A673 (cell line): ENCODE results near the gene HK1.

ENCODE experiments used
- CTCF ChIP-seq: fragments of 300-800, 200-600 bp; sonication (generic); conservative IDR thresholded peaks from 2 replicates; pipeline ENCODE4 v1.5.1; 2017; ENCODE audit warnings: low read depth, mild to moderate bottlenecking, antibody characterized with exemption, low read length, moderate library complexity, mixed read lengths
- EZH2 ChIP-seq: fragments of 200-600 bp; sonication (generic); IDR thresholded peaks from 2 replicates; pipeline ENCODE4 v1.6.1; 2017; ENCODE audit warnings: borderline replicate concordance, low read depth, mild to moderate bottlenecking, mixed read lengths, antibody characterized with exemption, low read length; ENCODE audit not compliant: poor library complexity, severe bottlenecking

- TF ChIP-seq CTCF (no peak), EZH2 (no peak)
Measured at GRCh38 chr10:69351589-69351988, 73.3 kb downstream of the HK1 start.
